ENCODE measurements around the gene YEATS4. TPM values are rescaled to one million over a fixed set of nuclear protein-coding genes. Genes with fewer than 3 reads are reported as not detected.

Gene YEATS4
- total RNA-seq, 2 donors from 2014 or later: 16.4 to 18.2 TPM

GRCh38 chr12:69343885-69344612 is 15.5 kb upstream of the YEATS4 start:
- intact Hi-C loops (cut with DNase I): no loop called here
- no peak overlapping the region for H3K27ac ChIP-seq
- no peak overlapping the region for H3K4me3 ChIP-seq
- no peak overlapping the region for H3K9ac ChIP-seq (ENCODE audit: low read depth in 2 of 2, low read length in 2 of 2)
- no peaks in the 10 kb centered on the region for H3K27me3 ChIP-seq
- H3K4me1 ChIP-seq: peaks cover 4% of the 10 kb centered on the region
- H3K36me3 ChIP-seq: no peaks in the 10 kb centered on the region
- no peak for DNase-seq
- TF ChIP-seq CTCF (IDR thresholded peaks at IDR 0.05): no peak
- no peaks in the 10 kb centered on the region for H3K9me3 ChIP-seq

- Histone ChIP-seq H3K9me3 (no peaks in the 10 kb centered on the region), H3K36me3 (no peaks in the 10 kb centered on the region), H3K4me3 (no peak overlapping the region), H3K9ac (ENCODE audit: low read depth in 2 of 2, low read length in 2 of 2) (no peak overlapping the region), H3K4me1 (peaks cover 4% of the 10 kb centered on the region), H3K27me3 (no peaks in the 10 kb centered on the region), H3K27ac (no peak overlapping the region)
- DNase-seq: no peak
- intact Hi-C loops (cut with DNase I): no loop called here
- no peak for TF ChIP-seq CTCF (IDR thresholded peaks at IDR 0.05)
Observed at GRCh38 chr12:69345077-69345476, 14.5 kb upstream of the YEATS4 start.

GRCh38 chr12:69345742-69346141 is 13.8 kb upstream of the YEATS4 start:
- Histone ChIP-seq H3K4me3 (no peak overlapping the region), H3K9ac (ENCODE audit: low read depth in 2 of 2, low read length in 2 of 2) (no peak overlapping the region), H3K4me1 (peaks cover 4% of the 10 kb centered on the region), H3K27me3 (no peaks in the 10 kb centered on the region), H3K36me3 (no peaks in the 10 kb centered on the region), H3K27ac (no peak overlapping the region), H3K9me3 (no peaks in the 10 kb centered on the region)
- no peak for TF ChIP-seq CTCF (IDR thresholded peaks at IDR 0.05)
- intact Hi-C loops (cut with DNase I): no loop called here
- DNase-seq: no peak

- no peaks in the 10 kb centered on the region for H3K36me3 ChIP-seq
- H3K27me3 ChIP-seq: no peaks in the 10 kb centered on the region
- peaks cover 4% of the 10 kb centered on the region for H3K4me1 ChIP-seq
- no peaks in the 10 kb centered on the region for H3K9me3 ChIP-seq
- H3K4me3 ChIP-seq: no peak within 1 kb of the TSS
- no peak within 1 kb of the TSS for H3K9ac ChIP-seq (ENCODE audit: low read depth in 2 of 2, low read length in 2 of 2)
- intact Hi-C loops (cut with DNase I): no loop called here
- peak within 1 kb of the TSS; percentile 40 for H3K27ac ChIP-seq
- DNase-seq: no peak
- no peak for TF ChIP-seq CTCF (IDR thresholded peaks at IDR 0.05)
Observed at GRCh38 chr12:69348162-69348938, 11.2 kb upstream of the YEATS4 start, which contains the start of gene LYZ. TSS of gene LYZ (plus strand) at chr12:69348381. CDS start at chr12:69348409, 28 bp downstream.

GRCh38 chr12:69350002-69350626 is 9.4 kb upstream of the YEATS4 start:
- Histone ChIP-seq H3K4me1 (peaks cover 4% of the 10 kb centered on the region), H3K27me3 (no peaks in the 10 kb centered on the region), H3K9ac (ENCODE audit: low read depth in 2 of 2, low read length in 2 of 2) (no peak overlapping the region), H3K4me3 (no peak overlapping the region), H3K27ac (no peak overlapping the region), H3K36me3 (no peaks in the 10 kb centered on the region), H3K9me3 (no peaks in the 10 kb centered on the region)
- intact Hi-C loops (cut with DNase I): loop anchor here (10.0 kb wide), 1 partner anchor 55 kb away; no protein-coding TSS in a partner anchor
- no peak for TF ChIP-seq CTCF (IDR thresholded peaks at IDR 0.05)
- no peak for DNase-seq
